Measurements from ENCODE around the gene CORO2A.

CORO2A gene

GRCh38 chr9:98087420-98088354 is 104.8 kb downstream of the CORO2A start:
- DNase-seq (ENCODE audit: low read depth), result no peak
- no peak for TF ChIP-seq CTCF (IDR thresholded peaks at IDR 0.05; ENCODE audit: control insufficient read depth, insufficient read depth, low read depth, low read length, missing control alignments)
- H3K4me3 ChIP-seq (ENCODE audit: control insufficient read depth, low read depth, low read length), result no peak overlapping the region

- no peak for TF ChIP-seq CTCF (IDR thresholded peaks at IDR 0.05; ENCODE audit: control insufficient read depth, insufficient read depth, low read depth, low read length, missing control alignments)
These were observed 106.0 kb downstream of the CORO2A start for GRCh38 chr9:98086461-98086860.

GRCh38 chr9:98085944-98086343 is 106.5 kb downstream of the CORO2A start:
- no peak for TF ChIP-seq CTCF (IDR thresholded peaks at IDR 0.05; ENCODE audit: control insufficient read depth, insufficient read depth, low read depth, low read length, missing control alignments)
- no peak for DNase-seq (ENCODE audit: low read depth)
- no peak overlapping the region for H3K4me3 ChIP-seq (ENCODE audit: control insufficient read depth, low read depth, low read length)

More at GRCh38 chr9:98086461-98086860, 106.0 kb downstream of the CORO2A start:
- no peak overlapping the region for H3K4me3 ChIP-seq (ENCODE audit: control insufficient read depth, low read depth, low read length)
- DNase-seq (ENCODE audit: low read depth), result no peak

- no peak for TF ChIP-seq CTCF (IDR thresholded peaks at IDR 0.05; ENCODE audit: control insufficient read depth, insufficient read depth, low read depth, low read length, missing control alignments)
- DNase-seq (ENCODE audit: low read depth), result no peak
- no peak overlapping the region for H3K4me3 ChIP-seq (ENCODE audit: control insufficient read depth, low read depth, low read length)
These were observed 107.4 kb downstream of the CORO2A start for GRCh38 chr9:98085058-98085457.

- H3K4me3 ChIP-seq (ENCODE audit: control insufficient read depth, low read depth, low read length), result no peak overlapping the region
- DNase-seq (ENCODE audit: low read depth), result no peak
- TF ChIP-seq CTCF (IDR thresholded peaks at IDR 0.05; ENCODE audit: control insufficient read depth, insufficient read depth, low read depth, low read length, missing control alignments), result no peak
These were observed 108.0 kb downstream of the CORO2A start for GRCh38 chr9:98084396-98084795.

- DNase-seq (ENCODE audit: low read depth), result no peak
- TF ChIP-seq CTCF (IDR thresholded peaks at IDR 0.05; ENCODE audit: control insufficient read depth, insufficient read depth, low read depth, low read length, missing control alignments), result no peak
- H3K4me3 ChIP-seq (ENCODE audit: control insufficient read depth, low read depth, low read length), result no peak overlapping the region
These were observed 108.8 kb downstream of the CORO2A start for GRCh38 chr9:98083566-98084183.
